Activated naive CD8-positive, alpha-beta T cell treated with anti-CD3 and anti-CD28 coated beads, Interleukin-2, amount 10 ng/mL, durations not matched to agents 7 days and 5 days (primary cell): ENCODE results near the gene OR56A3. TPM values are rescaled to one million over a fixed set of nuclear protein-coding genes. Genes with fewer than 3 reads are reported as not detected.
"Not testable (repeated sequence)": the region's sequence is repeated elsewhere in the genome, so short reads cannot be mapped to it uniquely, and the experiment has no call there.

Source experiments
- ATAC-seq: fragments of 150-1000 bp; cut with Tn5 transposase; one replicate; pipeline ENCODE4 v1.10.0; 2021; ENCODE audit warnings: low read depth, moderate library complexity
- POLR2A ChIA-PET: fragments of 350-600 bp; sonication (Branson Sonifier 250); formaldehyde crosslinking; loops from one replicate; lab custom pipeline; 2021; ENCODE audit warnings: antibody characterized with exemption; lab: Charles Lee
- DNase-seq: peaks from one replicate; pipeline ENCODE4 v3.0.0; 2021
- H3K27ac Mint-ChIP-seq: one replicate; pipeline ENCODE4 v1.8.0; 2022; ENCODE audit warnings: mild to moderate bottlenecking, mixed read lengths
- H3K27me3 Mint-ChIP-seq: one replicate; pipeline ENCODE4 v1.8.0; 2022; ENCODE audit warnings: mild to moderate bottlenecking, moderate library complexity, mixed read lengths
- H3K36me3 Mint-ChIP-seq: one replicate; pipeline ENCODE4 v1.8.0; 2021; ENCODE audit warnings: mild to moderate bottlenecking, mixed read lengths
- H3K4me1 Mint-ChIP-seq: one replicate; pipeline ENCODE4 v1.8.0; 2021; ENCODE audit warnings: mixed read lengths
- H3K4me3 Mint-ChIP-seq: one replicate; pipeline ENCODE4 v1.8.0; 2022; ENCODE audit warnings: mild to moderate bottlenecking, moderate library complexity, mixed read lengths
- H3K9me3 Mint-ChIP-seq: one replicate; pipeline ENCODE4 v1.8.0; 2021; ENCODE audit warnings: mixed read lengths
- total RNA-seq, 2 experiments: library from RNA; stranded (reverse); gene quantifications; one replicate each; pipeline ENCODE4 v1.2.3, GENCODE V29; 2021

The OR56A3 gene
- total RNA-seq, 2 experiments from 2014 or later: not detected

DNA sequence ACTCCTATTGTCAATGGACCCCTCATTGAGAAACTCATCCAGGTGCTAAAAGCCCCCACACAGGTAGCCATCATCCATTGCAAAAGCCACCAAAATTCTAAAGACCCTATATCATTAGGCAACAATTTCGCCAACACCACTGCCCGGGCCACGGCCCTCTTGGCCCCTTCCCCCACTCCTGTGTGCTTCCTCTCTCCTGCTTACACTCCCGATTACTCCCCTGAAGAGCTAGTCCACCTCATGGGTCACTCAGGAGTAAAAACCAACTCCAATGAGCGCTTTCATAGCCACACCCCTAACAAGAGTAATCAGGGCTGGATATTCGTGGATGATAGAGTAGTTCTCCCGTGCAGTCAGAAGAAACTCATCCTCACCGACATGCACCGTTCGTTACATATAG is 8.9 kb upstream of the OR56A3 start:
- H3K36me3 Mint-ChIP-seq: no peaks in the 10 kb centered on the region
- H3K27me3 Mint-ChIP-seq: no peaks in the 10 kb centered on the region
- no peaks in the 10 kb centered on the region for H3K4me1 Mint-ChIP-seq
- no peak overlapping the region for H3K4me3 Mint-ChIP-seq
- POLR2A ChIA-PET: no interaction called here
- no peak overlapping the region for H3K27ac Mint-ChIP-seq
- H3K9me3 Mint-ChIP-seq: peaks cover 13% of the 10 kb centered on the region
- ATAC-seq: no peak
- no peak for DNase-seq

DNA sequence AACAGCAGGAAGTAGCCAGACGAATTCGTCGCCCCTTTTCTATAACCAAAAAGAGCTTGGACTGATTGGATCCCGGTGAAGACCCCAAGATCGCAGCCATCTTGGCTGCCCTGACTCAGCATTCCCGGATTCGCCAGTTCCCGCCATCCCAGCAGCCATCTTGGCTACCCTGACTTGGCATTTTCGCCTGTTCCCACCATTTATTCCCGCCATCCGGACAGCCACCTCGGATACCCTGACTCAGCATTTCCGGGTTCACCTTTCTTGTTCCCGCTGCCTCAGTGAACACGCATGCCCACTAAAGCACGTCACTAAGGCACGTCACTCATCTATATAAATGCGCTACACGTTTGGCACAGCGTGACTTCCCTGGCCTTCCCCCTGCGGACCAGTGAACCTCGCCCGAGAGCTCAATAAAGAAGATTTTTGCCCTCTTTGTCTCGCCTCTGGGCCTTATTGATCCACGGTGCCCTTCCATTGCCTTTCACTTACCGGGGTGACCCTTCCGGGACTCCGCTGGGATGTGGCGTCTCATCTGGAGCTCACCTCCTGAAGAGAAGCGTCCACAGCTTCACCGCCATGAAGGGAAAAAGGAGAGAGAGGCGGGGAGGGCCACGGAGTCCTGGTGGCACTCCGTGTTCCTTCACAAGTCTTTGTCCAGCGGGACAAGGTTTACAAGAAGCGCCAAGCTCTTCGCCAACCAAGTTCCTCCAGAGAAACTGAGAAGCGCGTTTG is 4.0 kb upstream of the OR56A3 start:
- no peaks in the 10 kb centered on the region for H3K4me1 Mint-ChIP-seq
- peaks cover under 1% of the 10 kb centered on the region for H3K27me3 Mint-ChIP-seq
- H3K36me3 Mint-ChIP-seq: no peaks in the 10 kb centered on the region
- POLR2A ChIA-PET: no interaction called here
- ATAC-seq (no peak), DNase-seq (no peak)
- peaks cover 6% of the 10 kb centered on the region for H3K9me3 Mint-ChIP-seq
- H3K4me3 Mint-ChIP-seq: no peak overlapping the region
- no peak overlapping the region for H3K27ac Mint-ChIP-seq

DNA sequence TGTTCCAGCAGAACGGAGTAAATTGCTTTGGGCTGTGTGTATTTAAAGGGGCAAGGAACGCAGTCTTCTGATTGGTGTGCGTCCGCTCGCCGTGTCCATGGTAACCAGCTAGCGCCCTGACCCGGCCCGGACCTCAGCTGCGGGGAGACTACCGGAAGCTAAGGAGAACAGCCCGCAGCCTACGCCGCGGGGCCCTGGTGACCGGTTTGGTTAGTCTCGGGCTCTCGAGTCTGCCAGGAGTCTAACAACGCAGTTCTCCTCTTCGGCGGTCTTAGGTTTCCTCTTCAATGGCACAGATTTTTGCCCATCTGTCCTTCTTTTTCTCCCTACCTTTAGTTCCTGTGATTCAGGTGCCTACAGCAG is 3.5 kb upstream of the OR56A3 start:
- Mint-ChIP-seq H3K4me1 (no peaks in the 10 kb centered on the region), H3K9me3 (peaks cover 6% of the 10 kb centered on the region), H3K27ac (no peak overlapping the region), H3K27me3 (peaks cover 3% of the 10 kb centered on the region), H3K36me3 (no peaks in the 10 kb centered on the region), H3K4me3 (no peak overlapping the region)
- ATAC-seq: no peak
- POLR2A ChIA-PET: no interaction called here
- no peak for DNase-seq

DNA sequence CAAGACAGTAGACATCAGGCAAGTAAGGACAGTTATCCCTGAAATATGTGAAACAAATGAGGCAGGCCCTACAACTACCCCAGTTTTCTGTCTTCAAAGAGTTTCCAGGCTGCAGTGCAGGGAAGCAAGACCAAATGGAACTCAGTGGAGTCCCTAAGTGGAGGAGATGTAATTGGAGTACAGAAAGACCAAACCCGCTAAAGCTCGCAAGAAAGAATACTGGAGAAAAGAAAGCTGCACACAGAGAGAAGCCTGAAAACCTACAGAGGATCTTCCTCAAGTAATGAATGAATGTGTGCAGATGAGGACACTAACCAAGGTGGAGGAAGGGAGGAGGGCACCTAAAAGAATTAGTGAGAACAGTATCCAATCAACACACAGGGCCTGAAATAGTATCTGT is 1.3 kb upstream of the OR56A3 start:
- Mint-ChIP-seq H3K27ac (no peak overlapping the region), H3K27me3 (peaks cover 8% of the 10 kb centered on the region), H3K4me1 (no peaks in the 10 kb centered on the region), H3K4me3 (no peak overlapping the region), H3K9me3 (peaks cover 6% of the 10 kb centered on the region), H3K36me3 (no peaks in the 10 kb centered on the region)
- ATAC-seq (no peak), DNase-seq (no peak)
- POLR2A ChIA-PET: no interaction called here

DNA sequence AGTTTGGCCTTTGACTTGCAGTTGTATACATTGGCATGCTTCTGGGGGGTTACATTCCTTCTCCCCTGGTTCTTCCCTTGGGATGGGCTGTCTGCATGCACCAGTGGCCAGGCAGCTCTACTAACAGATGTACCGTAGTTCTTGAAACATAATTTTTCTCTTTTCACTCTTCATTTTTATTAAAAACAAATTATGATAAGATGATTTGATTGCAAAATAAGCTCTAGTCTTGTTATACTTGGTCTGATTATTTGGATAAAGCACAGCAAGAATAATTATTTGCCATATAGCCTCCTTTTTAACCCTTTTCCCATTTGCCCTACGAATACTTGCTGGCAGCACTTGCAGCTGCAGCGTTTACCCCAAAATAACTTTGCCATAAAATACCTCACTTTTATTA is 13.5 kb downstream of the OR56A3 start:
- Mint-ChIP-seq H3K9me3 (no peaks in the 10 kb centered on the region), H3K36me3 (no peaks in the 10 kb centered on the region), H3K27me3 (peaks cover 3% of the 10 kb centered on the region), H3K4me1 (no peaks in the 10 kb centered on the region), H3K27ac (no peak overlapping the region), H3K4me3 (no peak overlapping the region)
- POLR2A ChIA-PET: no interaction called here
- DNase-seq (no peak), ATAC-seq (no peak)

DNA sequence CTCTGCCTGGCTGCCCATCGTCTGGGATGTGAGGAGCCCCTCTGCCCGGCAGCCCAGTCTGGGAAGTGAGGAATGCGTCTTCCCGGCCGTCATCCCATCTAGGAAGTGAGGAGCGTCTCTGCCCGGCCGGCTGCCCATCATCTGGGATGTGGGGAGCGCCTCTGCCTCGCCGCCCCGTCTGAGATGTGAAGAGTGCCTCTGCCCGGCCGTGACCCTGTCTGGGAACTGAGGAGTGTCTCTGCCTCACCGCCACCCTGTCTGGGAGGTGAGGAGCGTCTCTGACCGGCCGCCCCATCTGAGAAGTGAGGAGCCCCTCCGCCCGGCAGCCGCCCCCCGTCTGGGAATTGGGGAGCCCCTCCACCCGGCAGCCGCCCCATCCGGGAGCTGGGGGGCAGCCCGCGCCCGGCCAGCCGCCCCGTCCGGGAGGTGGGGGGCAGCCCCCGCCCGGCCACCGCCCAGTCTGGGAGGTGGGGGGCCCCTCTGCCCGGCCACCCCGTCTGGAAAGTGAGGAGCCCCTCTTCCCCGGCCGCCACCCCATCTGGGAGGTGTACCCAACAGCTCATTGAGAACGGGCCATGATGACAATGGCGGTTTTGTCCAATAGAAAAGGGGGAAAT is 18.8 kb downstream of the OR56A3 start:
- DNase-seq, H3K36me3 Mint-ChIP-seq: not testable (repeated sequence)

DNA sequence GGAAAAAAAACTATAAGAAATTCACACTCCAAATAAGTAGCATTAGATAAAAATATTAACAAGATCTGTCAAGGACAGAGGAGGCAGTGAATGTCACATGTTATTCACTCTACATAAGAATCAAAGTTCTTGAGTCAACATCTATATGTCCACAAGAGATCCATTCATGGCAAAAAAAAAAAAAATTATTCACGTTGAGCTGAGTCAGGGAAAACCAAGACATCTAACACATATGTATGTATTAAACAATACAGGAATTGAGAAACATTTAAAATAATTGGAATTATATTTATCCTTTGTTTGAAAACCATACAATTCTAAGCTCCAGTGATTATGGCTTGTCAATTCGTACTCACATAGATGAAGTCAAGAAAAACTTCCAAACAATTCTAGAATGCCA is 24.9 kb downstream of the OR56A3 start:
- peaks cover 10% of the 10 kb centered on the region for H3K27me3 Mint-ChIP-seq
- no peaks in the 10 kb centered on the region for H3K36me3 Mint-ChIP-seq
- H3K4me3 Mint-ChIP-seq: no peak overlapping the region
- H3K9me3 Mint-ChIP-seq: peaks cover 4% of the 10 kb centered on the region
- ATAC-seq (no peak), DNase-seq (no peak)
- POLR2A ChIA-PET: interaction anchor here (0.7 kb wide), 1 partner anchor 49 kb away, joined by 3 read pairs; no protein-coding TSS in a partner anchor
- no peaks in the 10 kb centered on the region for H3K4me1 Mint-ChIP-seq
- no peak overlapping the region for H3K27ac Mint-ChIP-seq

More for the DNA sequence above, 18.8 kb downstream of the OR56A3 start:
- POLR2A ChIA-PET, H3K4me1 Mint-ChIP-seq, H3K27ac Mint-ChIP-seq, H3K27me3 Mint-ChIP-seq, H3K4me3 Mint-ChIP-seq, H3K9me3 Mint-ChIP-seq, ATAC-seq: not testable (repeated sequence)

DNA sequence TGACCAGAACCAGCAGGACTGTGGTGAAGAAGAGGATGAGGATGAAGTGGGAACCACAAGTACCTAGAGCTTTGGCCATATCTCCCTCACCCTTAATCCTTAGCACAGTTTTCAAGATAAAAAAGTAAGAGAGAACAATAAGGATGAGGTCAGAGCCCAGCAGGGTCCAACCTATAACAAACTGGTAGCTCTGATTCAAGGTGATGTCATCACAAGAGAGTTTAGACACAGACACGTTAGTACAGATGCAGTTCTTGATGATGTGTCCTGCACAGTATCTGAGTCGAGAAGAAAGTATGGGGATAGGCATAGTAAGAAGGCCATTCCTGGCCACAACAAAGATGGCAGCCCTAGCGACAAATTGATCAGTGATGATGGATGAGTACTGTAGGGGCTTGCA is 25.7 kb downstream of the OR56A3 start:
- ATAC-seq: no peak
- Mint-ChIP-seq H3K27me3 (peaks cover 10% of the 10 kb centered on the region), H3K27ac (no peak overlapping the region), H3K4me3 (no peak overlapping the region), H3K9me3 (peaks cover 2% of the 10 kb centered on the region), H3K4me1 (no peaks in the 10 kb centered on the region), H3K36me3 (no peaks in the 10 kb centered on the region)
- no peak for DNase-seq
- POLR2A ChIA-PET: interaction anchor here (0.7 kb wide), 1 partner anchor 50 kb away, joined by 3 read pairs; no protein-coding TSS in a partner anchor

DNA sequence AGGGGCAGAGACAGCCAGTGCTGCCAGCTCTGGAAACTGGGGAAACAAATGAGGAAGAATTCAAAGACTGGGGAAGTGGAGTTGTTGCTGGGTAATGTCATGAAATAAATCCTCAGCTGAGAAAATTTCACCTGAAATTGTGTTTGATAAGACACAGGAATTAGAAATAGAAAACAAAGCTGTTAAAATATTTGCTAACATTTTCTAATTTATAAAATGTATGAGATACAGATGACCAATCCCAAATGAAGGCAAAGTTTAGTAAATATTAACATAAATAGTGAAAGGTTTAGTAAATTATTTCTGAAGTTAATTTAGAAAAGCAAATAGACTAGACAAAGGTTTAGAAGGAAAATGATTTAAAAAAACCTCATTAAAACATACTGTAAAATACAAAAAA is 26.3 kb downstream of the OR56A3 start, which contains the start of gene OR56A5:
Gene OR56A5 (minus strand): TSS at position 101 of the 400 bp plus-strand sequence. CDS start 0 bp downstream, at position 101.
- Mint-ChIP-seq H3K4me3 (no peak within 1 kb of the TSS), H3K9me3 (peaks cover 2% of the 10 kb centered on the region), H3K4me1 (no peaks in the 10 kb centered on the region), H3K27ac (no peak within 1 kb of the TSS), H3K27me3 (peaks cover 10% of the 10 kb centered on the region), H3K36me3 (no peaks in the 10 kb centered on the region)
- ATAC-seq (no peak), DNase-seq (no peak)
- POLR2A ChIA-PET: no interaction called here

DNA sequence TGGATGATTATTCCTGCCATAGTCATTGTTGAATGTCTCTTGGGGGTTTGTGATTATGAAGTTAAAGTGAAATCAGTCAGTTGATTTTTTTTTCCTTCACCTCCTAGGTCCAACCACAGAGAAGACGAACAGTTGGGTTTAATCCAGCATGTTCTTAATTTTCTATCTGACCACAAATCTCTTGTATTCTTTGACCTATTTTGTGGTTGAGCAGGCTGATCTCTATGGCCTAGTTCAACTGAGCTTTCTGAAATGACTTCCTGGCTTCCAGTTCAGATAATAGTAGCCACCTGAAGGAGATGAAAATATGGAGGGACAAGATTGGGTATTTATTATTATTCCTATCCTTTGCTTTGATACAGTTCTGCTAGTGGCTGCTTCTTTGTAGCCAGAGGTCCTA is 31.5 kb downstream of the OR56A3 start:
- no peak overlapping the region for H3K4me3 Mint-ChIP-seq
- no peaks in the 10 kb centered on the region for H3K4me1 Mint-ChIP-seq

DNA sequence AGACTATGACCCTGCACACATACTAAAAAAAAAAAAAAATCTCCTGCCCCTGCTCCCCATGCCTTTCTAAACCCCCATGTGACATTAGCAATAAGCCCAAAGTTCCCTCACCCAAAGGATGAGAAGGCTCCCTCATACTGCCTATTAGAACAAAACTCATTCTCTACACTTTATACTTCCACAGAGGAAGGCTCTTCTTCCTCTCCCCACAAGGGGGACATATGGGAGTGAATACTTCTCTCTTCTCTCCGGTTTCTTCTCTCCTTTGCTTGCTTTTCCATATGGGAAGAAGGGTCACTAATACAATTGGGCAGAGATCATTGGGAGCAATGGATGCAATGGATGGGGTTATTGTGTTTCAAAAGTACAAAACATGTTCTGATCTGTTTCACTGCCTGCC is 41.4 kb downstream of the OR56A3 start:
- no peaks in the 10 kb centered on the region for H3K36me3 Mint-ChIP-seq
- H3K27ac Mint-ChIP-seq: no peak overlapping the region
- H3K4me1 Mint-ChIP-seq: no peaks in the 10 kb centered on the region
- POLR2A ChIA-PET: no interaction called here
- H3K4me3 Mint-ChIP-seq: no peak overlapping the region
- DNase-seq (no peak), ATAC-seq (no peak)
- H3K27me3 Mint-ChIP-seq: peaks cover 6% of the 10 kb centered on the region
- H3K9me3 Mint-ChIP-seq: no peaks in the 10 kb centered on the region

More for the DNA sequence above, 31.5 kb downstream of the OR56A3 start:
- Mint-ChIP-seq H3K9me3 (no peaks in the 10 kb centered on the region), H3K36me3 (no peaks in the 10 kb centered on the region), H3K27ac (no peak overlapping the region), H3K27me3 (peaks cover 12% of the 10 kb centered on the region)
- ATAC-seq (no peak), DNase-seq (no peak)
- POLR2A ChIA-PET: no interaction called here

DNA sequence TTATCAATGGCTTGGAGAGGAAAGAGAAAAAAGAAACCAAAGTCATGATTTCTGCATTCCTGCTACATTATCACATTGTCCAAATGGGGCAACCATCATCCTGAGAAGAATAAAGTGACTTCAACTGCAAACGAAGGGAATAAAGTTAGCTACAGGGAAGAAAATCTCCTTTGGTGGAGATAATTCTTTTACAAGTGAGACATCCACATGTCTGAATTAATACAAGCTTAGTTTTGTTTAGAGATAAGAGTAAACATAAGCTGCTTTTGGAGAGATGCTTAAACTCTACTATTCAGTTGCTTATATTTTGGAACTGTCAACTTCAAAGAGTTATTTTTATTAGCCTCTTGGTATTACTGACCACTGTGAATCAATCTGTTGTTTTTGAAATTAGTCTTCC is 44.8 kb downstream of the OR56A3 start, which contains the start of gene OR52L1:
Gene OR52L1 (minus strand): TSS at position 101 of the 400 bp plus-strand sequence. CDS start 55 bp downstream, at position 46.
- H3K9me3 Mint-ChIP-seq: no peaks in the 10 kb centered on the region
- H3K4me1 Mint-ChIP-seq: no peaks in the 10 kb centered on the region
- peaks cover 10% of the 10 kb centered on the region for H3K27me3 Mint-ChIP-seq
- H3K27ac Mint-ChIP-seq: no peak within 1 kb of the TSS
- DNase-seq (no peak), ATAC-seq (no peak)
- H3K36me3 Mint-ChIP-seq: no peaks in the 10 kb centered on the region
- H3K4me3 Mint-ChIP-seq: no peak within 1 kb of the TSS
- POLR2A ChIA-PET: no interaction called here

DNA sequence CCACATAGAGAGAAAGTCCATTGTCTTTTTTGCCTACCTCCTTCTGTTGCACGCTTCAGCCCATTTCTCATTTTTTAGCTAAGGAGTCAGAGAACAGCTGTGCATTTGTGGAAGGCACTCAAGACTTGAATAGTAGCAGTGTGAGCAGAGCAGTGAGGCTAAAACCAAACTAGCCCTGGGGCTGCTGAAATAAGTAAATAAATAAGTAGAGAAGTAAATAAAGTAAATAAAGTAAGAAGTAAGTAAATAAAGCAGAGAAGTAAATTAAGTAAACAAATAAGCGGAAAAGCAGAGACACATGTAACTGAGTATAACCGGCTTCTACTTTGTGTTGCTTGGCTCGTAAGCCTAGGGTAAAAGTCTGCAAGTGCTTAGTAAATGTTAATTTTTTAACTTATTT is 47.2 kb downstream of the OR56A3 start:
- DNase-seq (no peak), ATAC-seq (no peak)
- no peaks in the 10 kb centered on the region for H3K36me3 Mint-ChIP-seq
- peaks cover 10% of the 10 kb centered on the region for H3K27me3 Mint-ChIP-seq
- no peaks in the 10 kb centered on the region for H3K9me3 Mint-ChIP-seq
- no peak overlapping the region for H3K4me3 Mint-ChIP-seq
- H3K4me1 Mint-ChIP-seq: no peaks in the 10 kb centered on the region
- POLR2A ChIA-PET: no interaction called here
- no peak overlapping the region for H3K27ac Mint-ChIP-seq

DNA sequence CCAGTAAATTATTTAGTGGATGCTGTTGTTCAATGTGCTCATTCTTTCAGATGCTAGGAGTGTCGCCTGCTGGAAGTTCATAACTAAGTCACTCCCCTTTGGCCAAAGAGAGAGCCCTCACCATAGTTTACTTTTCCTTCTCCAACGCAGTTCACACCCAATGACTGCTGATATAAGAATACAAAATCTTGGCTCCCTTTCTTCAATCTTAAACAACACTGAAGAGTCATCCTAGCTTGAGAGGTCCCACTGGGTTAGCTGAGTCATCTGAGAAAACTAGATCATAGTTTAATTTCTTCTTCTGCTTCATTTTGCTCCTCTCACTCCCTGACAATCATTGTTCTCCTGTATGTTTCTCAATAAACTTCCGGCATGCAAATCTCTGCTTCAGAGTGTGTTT is 50.1 kb downstream of the OR56A3 start:
- Mint-ChIP-seq H3K27ac (no peak overlapping the region), H3K9me3 (no peaks in the 10 kb centered on the region)
- POLR2A ChIA-PET: no interaction called here

More for the DNA sequence above, 50.1 kb downstream of the OR56A3 start:
- ATAC-seq: no peak
- H3K4me3 Mint-ChIP-seq: no peak overlapping the region
- H3K36me3 Mint-ChIP-seq: no peaks in the 10 kb centered on the region
- H3K27me3 Mint-ChIP-seq: peaks cover 11% of the 10 kb centered on the region
- no peak for DNase-seq
- no peaks in the 10 kb centered on the region for H3K4me1 Mint-ChIP-seq
